ENCODE measurements around the gene KRTAP10-10.
"Not testable (repeated sequence)": the region's sequence is repeated elsewhere in the genome, so short reads cannot be mapped to it uniquely, and the experiment has no call there.

The KRTAP10-10 gene

DNA sequence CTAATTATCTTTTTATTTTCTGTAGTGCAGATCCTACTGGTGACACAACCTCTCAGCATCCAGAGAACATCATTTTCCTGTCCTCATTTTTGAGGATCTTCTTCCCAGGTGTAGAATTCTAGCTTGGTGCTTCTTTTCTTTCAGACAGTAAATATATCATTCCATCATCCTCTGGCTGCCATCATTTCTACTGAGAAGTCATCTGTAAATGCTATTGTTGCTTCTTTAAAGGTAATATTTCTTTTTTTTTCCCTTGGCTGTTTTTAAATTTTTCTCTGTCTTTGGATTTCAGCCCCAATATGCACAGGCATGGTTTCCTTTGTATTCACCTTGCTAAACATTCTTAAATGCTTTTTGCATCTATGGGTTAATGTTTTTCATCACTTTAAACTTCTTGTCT is 13.6 kb upstream of the KRTAP10-10 start:
- no peak for DNase-seq (ENCODE audit: low read depth in 1 of 2, low spot score in 1 of 2)

GRCh38 chr21:44625756-44626155 is 11.4 kb upstream of the KRTAP10-10 start:
- DNase-seq (ENCODE audit: low read depth in 1 of 2, low spot score in 1 of 2), result no peak

- no peak for DNase-seq (ENCODE audit: low read depth in 1 of 2, low spot score in 1 of 2)
These were observed 10.9 kb upstream of the KRTAP10-10 start for GRCh38 chr21:44626262-44626661.

DNA sequence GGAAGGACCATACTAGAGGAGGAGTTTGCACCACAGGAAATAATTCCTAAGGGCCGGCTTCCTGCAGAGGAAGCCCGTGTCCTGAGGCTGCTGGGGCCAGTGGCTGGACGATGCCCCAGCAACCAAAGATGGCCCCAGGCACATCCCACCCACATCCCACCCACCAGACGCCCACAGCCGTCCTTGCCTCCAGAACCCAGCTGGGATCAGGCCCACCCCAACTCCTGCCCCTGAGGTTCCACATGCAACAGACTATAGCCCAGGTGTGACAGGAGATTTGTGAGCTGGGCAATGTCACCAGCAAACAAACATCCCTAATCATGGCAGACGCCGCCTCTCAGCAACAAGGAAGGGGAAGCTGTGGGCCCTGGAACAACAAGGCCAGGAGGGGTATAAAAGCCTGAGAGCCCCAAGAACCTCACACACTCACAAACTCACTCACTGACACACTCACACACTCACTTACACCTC is 10.4 kb upstream of the KRTAP10-10 start, which contains the start of gene KRTAP10-9:
Gene KRTAP10-9 (plus strand): TSS at position 421 of the 471 bp plus-strand sequence. CDS start 79 bp downstream, outside the sequence.
- no peak for DNase-seq (ENCODE audit: low read depth in 1 of 2, low spot score in 1 of 2)

GRCh38 chr21:44627181-44627822 is 9.9 kb upstream of the KRTAP10-10 start:
- not testable (repeated sequence) for DNase-seq (ENCODE audit: low read depth in 1 of 2, low spot score in 1 of 2)

DNA sequence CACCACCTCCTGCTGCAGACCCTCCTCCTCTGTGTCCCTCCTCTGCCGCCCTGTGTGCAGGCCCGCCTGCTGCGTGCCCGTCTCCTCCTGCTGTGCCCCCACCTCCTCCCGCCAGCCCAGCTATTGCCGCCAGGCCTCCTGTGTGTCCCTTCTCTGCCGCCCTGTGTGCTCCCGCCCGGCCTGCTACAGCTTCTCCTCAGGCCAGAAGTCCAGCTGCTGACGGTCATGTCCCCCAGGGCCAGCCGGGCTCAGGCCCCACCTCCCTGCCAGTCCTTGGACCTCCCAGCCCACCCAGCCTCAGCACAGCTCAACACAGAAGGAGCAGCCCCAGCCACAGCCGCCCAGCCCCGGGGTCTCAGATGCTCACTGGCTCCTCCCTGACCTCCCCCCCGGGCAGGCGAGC is 9.3 kb upstream of the KRTAP10-10 start:
- DNase-seq (ENCODE audit: low read depth in 1 of 2, low spot score in 1 of 2), result not testable (repeated sequence)

DNA sequence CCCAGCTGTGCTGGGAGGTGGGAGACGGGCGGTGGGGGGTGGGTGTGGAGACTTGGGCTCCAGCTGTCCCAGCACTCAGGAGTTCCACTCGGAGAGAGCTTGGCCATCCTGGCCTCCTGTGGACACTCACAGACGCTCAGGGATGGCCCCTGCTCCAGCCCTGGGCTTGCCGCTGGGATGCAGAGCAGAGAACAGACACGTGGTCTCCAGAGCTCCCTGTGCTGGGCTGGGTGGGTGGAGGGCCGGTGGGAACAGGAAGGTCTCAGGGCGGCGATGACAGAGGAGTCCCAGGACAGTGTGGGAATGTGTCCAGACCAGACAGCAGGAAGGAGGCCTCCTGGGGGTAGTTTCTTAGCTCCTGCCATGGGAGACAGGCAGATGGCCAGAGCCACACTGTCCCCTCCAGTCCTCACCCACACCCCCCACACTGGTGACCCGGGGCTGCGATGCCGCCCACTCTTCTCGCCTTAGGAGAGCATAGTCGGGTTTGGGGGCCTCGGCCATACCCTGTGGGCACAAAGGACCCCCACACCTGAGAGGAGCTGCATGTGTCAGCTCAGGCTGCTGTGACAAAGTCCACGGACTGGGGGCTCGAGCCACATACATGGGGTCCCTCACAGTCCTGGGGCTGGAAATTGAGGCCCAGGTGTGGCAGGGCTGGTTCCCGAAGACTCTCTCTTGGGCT is 8.3 kb upstream of the KRTAP10-10 start:
- no peak for DNase-seq (ENCODE audit: low read depth in 1 of 2, low spot score in 1 of 2)

DNA sequence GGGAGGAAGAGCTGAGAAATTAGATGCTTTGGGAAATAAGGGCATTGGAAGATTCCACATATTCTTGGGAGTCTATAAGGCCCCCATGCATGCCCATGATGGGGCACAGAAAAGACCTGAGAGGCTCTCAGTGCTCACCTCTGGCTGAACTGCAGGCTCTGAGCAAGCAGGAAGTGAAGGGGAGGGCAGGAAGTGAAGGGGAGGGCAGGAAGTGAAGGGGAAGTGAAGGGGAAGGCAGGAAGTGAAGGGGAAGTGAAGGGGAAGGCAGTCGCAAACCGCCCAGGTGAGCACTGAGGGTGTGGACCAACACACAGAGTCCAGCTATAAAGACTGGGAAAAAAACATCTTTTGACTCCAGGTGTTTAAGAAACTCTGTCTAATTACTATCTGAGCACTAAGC is 6.7 kb upstream of the KRTAP10-10 start:
- DNase-seq (ENCODE audit: low read depth in 1 of 2, low spot score in 1 of 2), result no peak

- DNase-seq (ENCODE audit: low read depth in 1 of 2, low spot score in 1 of 2), result no peak
These were observed 5.1 kb upstream of the KRTAP10-10 start for GRCh38 chr21:44632067-44632466.

DNA sequence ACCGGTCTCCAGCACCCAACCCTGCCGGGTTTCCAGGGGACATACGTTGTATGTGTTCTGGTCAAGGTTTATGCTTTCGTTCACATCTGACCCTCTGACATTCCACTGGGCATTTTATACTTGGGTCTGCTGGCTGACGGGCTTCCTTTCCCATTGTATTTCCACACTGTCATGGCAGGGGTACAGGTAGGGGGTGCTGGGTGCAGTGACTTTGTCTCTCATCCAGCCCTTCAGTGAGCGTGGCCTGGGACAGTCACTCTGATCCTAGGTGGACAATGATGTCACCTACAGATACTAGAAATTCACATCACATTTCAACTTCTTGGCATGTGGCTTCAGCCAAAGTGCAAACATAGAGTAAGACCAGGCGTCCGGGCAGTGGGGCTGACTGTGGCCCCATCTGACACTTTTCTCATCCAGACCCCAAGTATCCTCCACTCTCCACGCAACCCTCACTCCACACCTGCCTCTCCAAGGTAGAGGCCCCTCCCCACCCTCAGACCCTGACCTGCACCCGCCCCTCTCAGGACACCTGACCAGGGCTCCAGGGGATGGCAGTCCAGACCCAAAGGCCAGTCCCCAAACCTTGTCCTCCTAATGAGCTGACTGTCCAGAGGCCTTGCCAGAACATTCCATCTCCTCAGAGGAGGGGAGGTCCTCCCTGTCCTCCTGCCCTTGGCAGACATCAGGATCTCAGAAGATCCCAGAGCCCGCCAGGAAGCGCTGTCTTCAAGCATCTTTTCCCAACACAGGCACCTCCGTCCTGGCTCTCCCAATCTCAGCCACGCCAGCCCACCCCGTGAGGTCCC is 743 bp upstream of the KRTAP10-10 start:
- no peak for DNase-seq (ENCODE audit: low read depth in 1 of 2, low spot score in 1 of 2)

DNA sequence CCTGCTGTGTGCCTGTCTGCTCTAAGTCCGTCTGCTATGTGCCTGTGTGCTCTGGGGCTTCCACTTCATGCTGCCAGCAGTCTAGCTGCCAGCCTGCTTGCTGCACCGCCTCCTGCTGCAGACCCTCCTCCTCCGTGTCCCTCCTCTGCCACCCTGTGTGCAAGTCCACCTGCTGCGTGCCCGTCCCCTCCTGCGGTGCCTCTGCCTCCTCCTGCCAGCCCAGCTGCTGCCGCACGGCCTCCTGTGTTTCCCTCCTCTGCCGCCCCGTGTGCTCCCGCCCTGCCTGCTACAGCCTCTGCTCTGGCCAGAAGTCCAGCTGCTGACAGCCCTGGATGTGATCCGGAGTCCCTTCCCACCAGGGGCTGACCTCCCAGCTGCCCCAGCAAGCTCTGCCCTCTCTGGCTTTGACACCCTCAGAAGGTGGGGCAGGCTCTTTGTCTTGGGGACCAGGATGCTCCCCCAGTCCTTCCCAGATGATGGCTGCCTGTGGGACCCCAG is 744 bp downstream of the KRTAP10-10 start:
- not testable (repeated sequence) for DNase-seq (ENCODE audit: low read depth in 1 of 2, low spot score in 1 of 2)

- not testable (repeated sequence) for DNase-seq (ENCODE audit: low read depth in 1 of 2, low spot score in 1 of 2)
These were observed 1.6 kb downstream of the KRTAP10-10 start for GRCh38 chr21:44638506-44639330.

DNA sequence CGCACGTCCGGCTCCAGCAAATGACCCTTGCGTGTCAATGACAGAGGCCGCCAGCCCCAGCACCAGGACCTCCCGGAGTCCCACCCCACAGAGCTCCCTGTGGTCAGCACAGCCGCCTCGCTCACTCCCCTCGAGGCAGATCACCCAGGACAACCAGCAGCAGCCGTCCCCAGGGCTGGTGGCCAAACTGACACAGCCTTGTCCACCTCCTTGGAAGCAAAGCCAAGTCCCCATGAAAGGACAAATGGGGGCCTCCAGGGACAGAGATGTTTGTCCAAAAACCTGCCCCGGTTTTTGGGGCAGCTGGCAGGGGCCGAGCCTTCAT is 2.1 kb downstream of the KRTAP10-10 start:
- DNase-seq (ENCODE audit: low read depth in 1 of 2, low spot score in 1 of 2), result no peak

- DNase-seq (ENCODE audit: low read depth in 1 of 2, low spot score in 1 of 2), result no peak
These were observed 3.6 kb downstream of the KRTAP10-10 start for GRCh38 chr21:44640761-44641160.

GRCh38 chr21:44643741-44644310 is 6.7 kb downstream of the KRTAP10-10 start:
- no peak for DNase-seq (ENCODE audit: low read depth in 1 of 2, low spot score in 1 of 2)

- no peak for DNase-seq (ENCODE audit: low read depth in 1 of 2, low spot score in 1 of 2)
These were observed 7.7 kb downstream of the KRTAP10-10 start for GRCh38 chr21:44644878-44645277.

DNA sequence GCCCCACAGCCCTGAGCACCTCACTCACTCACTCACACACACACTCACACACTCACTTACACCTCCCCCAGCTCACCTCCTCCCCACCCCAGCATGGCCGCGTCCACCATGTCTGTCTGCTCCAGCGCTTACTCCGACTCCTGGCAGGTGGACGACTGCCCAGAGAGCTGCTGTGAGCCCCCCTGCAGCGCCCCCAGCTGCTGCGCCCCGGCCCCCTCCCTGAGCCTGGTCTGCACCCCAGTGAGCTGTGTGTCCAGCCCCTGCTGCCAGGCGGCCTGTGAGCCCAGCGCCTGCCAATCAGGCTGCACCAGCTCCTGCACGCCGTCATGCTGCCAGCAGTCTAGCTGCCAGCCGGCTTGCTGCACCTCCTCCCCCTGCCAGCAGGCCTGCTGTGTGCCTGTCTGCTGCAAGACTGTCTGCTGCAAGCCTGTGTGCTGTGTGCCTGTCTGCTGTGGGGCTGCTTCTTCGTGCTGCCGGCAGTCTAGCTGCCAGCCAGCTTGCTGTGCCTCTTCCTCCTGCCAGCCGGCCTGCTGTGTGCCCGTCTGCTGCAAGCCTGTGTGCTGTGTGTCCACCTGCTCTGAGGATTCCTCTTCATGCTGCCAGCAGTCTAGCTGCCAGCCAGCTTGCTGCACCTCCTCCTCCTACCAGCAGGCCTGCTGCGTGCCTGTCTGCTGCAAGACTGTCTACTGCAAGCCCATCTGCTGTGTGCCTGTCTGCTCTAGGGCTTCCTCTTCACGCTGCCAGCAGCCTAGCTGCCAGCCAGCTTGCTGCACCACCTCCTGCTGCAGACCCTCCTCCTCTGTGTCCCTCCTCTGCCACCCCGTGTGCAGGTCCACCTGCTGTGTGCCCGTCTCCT is 9.4 kb downstream of the KRTAP10-10 start, which contains the start of gene KRTAP10-11:
Gene KRTAP10-11 (plus strand): TSS at position 49 of the 856 bp plus-strand sequence. CDS start 45 bp downstream, at position 94.
- DNase-seq (ENCODE audit: low read depth in 1 of 2, low spot score in 1 of 2), result not testable (repeated sequence)

- no peak for DNase-seq (ENCODE audit: low read depth in 1 of 2, low spot score in 1 of 2)
These were observed 10.0 kb downstream of the KRTAP10-10 start for GRCh38 chr21:44647222-44647552.

- no peak for DNase-seq (ENCODE audit: low read depth in 1 of 2, low spot score in 1 of 2)
These were observed 11.6 kb downstream of the KRTAP10-10 start for GRCh38 chr21:44648557-44649311.

Measured in activated CD4-positive, alpha-beta T cell treated with anti-CD3 and anti-CD28 coated beads, Interleukin-2, amount 50 U/mL, for 24 hours (primary cell).